ENCODE data around the gene SHE. TPM values are rescaled to one million over a fixed set of nuclear protein-coding genes. Genes with fewer than 3 reads are reported as not detected.

The SHE gene
- total and polyA plus RNA-seq, 10 of the 15 experiments (the other 5 are each of a cell fraction or from before 2014, with no cell fraction given): under 0.01 to 0.05 (median 0.03) TPM; not detected in 3

- Histone ChIP-seq H2AFZ (ENCODE audit: control insufficient read depth, low read depth, low read length) (no peak overlapping the region), H3K4me1 (ENCODE audit: control insufficient read depth, insufficient read depth, low read length) (peaks cover 20% of the 10 kb centered on the region), H3K27me3 (replicated peaks in 1 of 2; ENCODE audit: control insufficient read depth in 2 of 2, insufficient read depth in 2 of 2, low read length in 1 of 2) (no peaks in the 10 kb centered on the region), H3K9me3 (replicated peaks; ENCODE audit: control insufficient read depth, insufficient read depth, low read length) (no peaks in the 10 kb centered on the region), H3K27ac (ENCODE audit: control insufficient read depth, insufficient read depth) (no peak overlapping the region), H4K20me1 (ENCODE audit: control insufficient read depth, insufficient read depth) (no peaks in the 10 kb centered on the region), H3K4me3 (no peak overlapping the region), H3K36me3 (ENCODE audit: control insufficient read depth in 2 of 2, insufficient read depth in 2 of 2, low read length in 1 of 2) (no peaks in the 10 kb centered on the region), H3K4me2 (ENCODE audit: control insufficient read depth, insufficient read depth) (no peak overlapping the region), H3K79me2 (ENCODE audit: control insufficient read depth, insufficient read depth, low read length) (no peaks in the 10 kb centered on the region), H3K9ac (ENCODE audit: control insufficient read depth, insufficient read depth, low read length) (no peak overlapping the region)
- no peak for DNase-seq (ENCODE audit: low read depth, low spot score)
- ChIA-PET POLR2A (interaction anchor here (1.2 to 1.8 kb wide), 4 partner anchors 28 to 283 kb away, joined by 3 to 9 read pairs (median 4); no protein-coding TSS in a partner anchor), CTCF (interaction anchor here (0.6 to 6.8 kb wide), 13 partner anchors 15 to 140 kb away, joined by 3 to 62 read pairs (median 4); no protein-coding TSS in a partner anchor), RAD21 (ENCODE audit: unreplicated experiment) (interaction anchor here (0.9 to 5.9 kb wide), 11 partner anchors 15 to 131 kb away, joined by 3 to 53 read pairs (median 4); no protein-coding TSS in a partner anchor), SMC1A (ENCODE audit: uncharacterized antibody, unreplicated experiment) (interaction anchor here (0.6 to 4.2 kb wide), 9 partner anchors 15 to 112 kb away, joined by 3 to 24 read pairs (median 8); no protein-coding TSS in a partner anchor)
- TF ChIP-seq BCL11A (IDR thresholded peaks at IDR 0.05; ENCODE audit: low read depth, low read length) (no peak), USF2 (IDR thresholded peaks at IDR 0.05; ENCODE audit: borderline replicate concordance, low read depth, low read length) (no peak), NKRF (conservative IDR thresholded peaks at IDR 0.05) (no peak), E4F1 (IDR thresholded peaks at IDR 0.05; ENCODE audit: borderline replicate concordance, partially characterized antibody) (no peak)
- in situ Hi-C loops (cut with MboI) (no loop called here), intact Hi-C loops (cut with micrococcal nuclease; ENCODE audit: unreplicated experiment) (loop anchor here (2.0 to 5.0 kb wide), 2 partner anchors 21 to 113 kb away; no protein-coding TSS in a partner anchor)
- BruUV-seq (replicated peaks): no TSS peak
- ATAC-seq: no peak
- FAIRE-seq: no peak
- 87% methylated on average over 8 of the region's 8 CpGs for WGBS (ENCODE audit: insufficient coverage, insufficient replicate concordance, low lambda C conversion rate, missing lambda C conversion rate)
Observed at GRCh38 chr1:154465621-154466195, 36.5 kb downstream of the SHE start.

Measured in GM12878 (cell line).